ENCODE results near the gene DUSP7.

DUSP7 gene

GRCh38 chr3:52028572-52028971 lies 27.8 kb downstream of the DUSP7 start:
- DNase-seq (ENCODE audit: low read depth), result no peak

GRCh38 chr3:52026041-52026440 lies 30.3 kb downstream of the DUSP7 start:
- DNase-seq (ENCODE audit: low read depth), result no peak

GRCh38 chr3:52025453-52025852 lies 30.9 kb downstream of the DUSP7 start:
- DNase-seq (ENCODE audit: low read depth), result no peak

- no peak for DNase-seq (ENCODE audit: low read depth)
Measured at GRCh38 chr3:52024765-52025452, 31.5 kb downstream of the DUSP7 start.

GRCh38 chr3:52023860-52024764 lies 32.3 kb downstream of the DUSP7 start:
- DNase-seq (ENCODE audit: low read depth), result no peak

GRCh38 chr3:52023101-52023770 lies 33.1 kb downstream of the DUSP7 start:
- no peak for DNase-seq (ENCODE audit: low read depth)

GRCh38 chr3:52022323-52023100 lies 33.9 kb downstream of the DUSP7 start:
- DNase-seq (ENCODE audit: low read depth), result no peak

GRCh38 chr3:52021489-52022268 lies 34.7 kb downstream of the DUSP7 start:
- no peak for DNase-seq (ENCODE audit: low read depth)

GRCh38 chr3:52020796-52021195 lies 35.6 kb downstream of the DUSP7 start:
- DNase-seq (ENCODE audit: low read depth), result no peak

GRCh38 chr3:52019352-52020080 lies 36.9 kb downstream of the DUSP7 start:
- DNase-seq (ENCODE audit: low read depth), result no peak

GRCh38 chr3:52018319-52019000 lies 37.9 kb downstream of the DUSP7 start:
- DNase-seq (ENCODE audit: low read depth), result no peak

- no peak for DNase-seq (ENCODE audit: low read depth)
Measured at GRCh38 chr3:52017586-52017985, 38.8 kb downstream of the DUSP7 start.

GRCh38 chr3:52015438-52016228 lies 40.7 kb downstream of the DUSP7 start:
- DNase-seq (ENCODE audit: low read depth), result no peak

GRCh38 chr3:52014613-52015012 lies 41.8 kb downstream of the DUSP7 start:
- no peak for DNase-seq (ENCODE audit: low read depth)

- DNase-seq (ENCODE audit: low read depth), result no peak
Measured at GRCh38 chr3:52013802-52014598, 42.4 kb downstream of the DUSP7 start.

- DNase-seq (ENCODE audit: low read depth), result no peak
Measured at GRCh38 chr3:52012699-52013098, 43.7 kb downstream of the DUSP7 start.

GRCh38 chr3:52010431-52010830 lies 45.9 kb downstream of the DUSP7 start:
- no peak for DNase-seq (ENCODE audit: low read depth)

GRCh38 chr3:52007291-52007690 lies 49.1 kb downstream of the DUSP7 start:
- no peak for DNase-seq (ENCODE audit: low read depth)
